ENCODE results near the gene NIF3L1. TPM values are rescaled to one million over a fixed set of nuclear protein-coding genes. Genes with fewer than 3 reads are reported as not detected.
"Not testable (repeated sequence)": the region's sequence is repeated elsewhere in the genome, so short reads cannot be mapped to it uniquely, and the experiment has no call there.

Gene NIF3L1
- total RNA-seq, 1 experiment from 2014 or later, result 87.3 TPM

DNA sequence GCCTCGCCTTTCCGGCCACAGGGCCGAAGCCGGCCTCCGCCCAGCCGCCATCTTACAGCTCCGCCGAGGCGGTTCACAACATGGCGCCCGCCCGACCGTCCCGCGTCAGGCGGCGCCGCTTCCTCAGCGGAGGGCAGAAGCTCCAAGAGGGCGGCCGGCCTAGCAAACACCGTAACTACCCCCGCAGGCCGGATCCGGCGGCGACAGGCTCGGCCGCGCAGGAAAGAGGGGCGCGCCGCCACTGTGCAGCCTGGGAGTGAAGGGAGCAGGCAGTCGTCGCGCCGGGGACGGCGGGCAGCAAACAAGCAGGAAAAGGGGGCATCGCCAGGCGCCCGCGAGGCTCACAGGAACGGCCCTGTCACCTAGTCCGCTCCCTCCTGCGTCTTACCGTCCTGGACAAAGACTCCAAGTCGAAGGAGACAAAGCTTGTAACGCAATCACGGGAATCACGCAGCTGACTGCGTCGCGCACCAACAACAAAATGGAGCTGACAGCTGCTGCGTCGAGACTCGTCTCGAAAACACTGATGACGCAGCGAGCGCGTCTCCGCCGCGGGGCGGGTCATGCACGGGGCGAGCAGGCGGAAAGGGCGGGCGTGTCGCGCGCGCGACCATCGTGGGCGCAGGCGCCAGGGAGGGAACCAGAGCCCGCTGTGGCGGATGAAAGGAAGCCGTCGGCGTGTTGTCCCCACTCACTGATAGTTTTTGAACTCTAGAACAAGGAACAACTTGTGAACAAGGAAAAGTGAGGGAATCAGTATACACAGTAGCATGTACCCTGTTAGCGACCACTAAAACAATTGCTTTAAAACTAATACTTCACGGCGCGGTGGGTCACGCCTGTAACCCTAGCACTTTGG is 24.8 kb upstream of the NIF3L1 start, which contains the start of gene CLK1:
CLK1 (minus strand) TSS at position 483 of the 859 bp plus-strand sequence. CDS start 2,796 bp downstream, outside the sequence.
- in situ Hi-C loops (cut with HindIII; ENCODE audit: low pct_unique_long_range_greater_than_20kb, low sequenced_read_pairs), result no loop called here

DNA sequence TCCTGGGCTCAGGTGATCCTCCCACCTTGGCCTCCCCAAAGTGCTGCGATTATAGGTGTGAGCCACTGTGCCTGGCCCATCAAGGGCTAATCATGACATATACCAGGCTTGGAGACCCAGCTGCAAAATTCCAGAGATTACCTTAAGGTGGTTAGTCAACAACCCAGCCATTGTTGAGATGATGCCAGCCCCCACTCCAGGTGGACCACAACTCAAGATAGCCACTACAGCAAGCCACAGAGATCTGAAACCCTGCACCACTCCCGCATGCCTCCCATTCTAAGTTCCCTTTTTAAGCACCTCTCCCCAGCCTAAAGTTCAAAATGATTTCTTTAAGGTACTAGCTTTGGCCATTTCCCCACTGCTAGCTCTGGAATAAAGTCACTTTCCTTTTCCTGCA is 20.2 kb upstream of the NIF3L1 start:
- DNase-seq (ENCODE audit: low read depth), result no peak
- in situ Hi-C loops (cut with HindIII; ENCODE audit: low pct_unique_long_range_greater_than_20kb, low sequenced_read_pairs), result no loop called here

More for the DNA sequence above, 24.8 kb upstream of the NIF3L1 start, which contains the start of gene CLK1:
- DNase-seq (ENCODE audit: low read depth), result peak; percentile 93

DNA sequence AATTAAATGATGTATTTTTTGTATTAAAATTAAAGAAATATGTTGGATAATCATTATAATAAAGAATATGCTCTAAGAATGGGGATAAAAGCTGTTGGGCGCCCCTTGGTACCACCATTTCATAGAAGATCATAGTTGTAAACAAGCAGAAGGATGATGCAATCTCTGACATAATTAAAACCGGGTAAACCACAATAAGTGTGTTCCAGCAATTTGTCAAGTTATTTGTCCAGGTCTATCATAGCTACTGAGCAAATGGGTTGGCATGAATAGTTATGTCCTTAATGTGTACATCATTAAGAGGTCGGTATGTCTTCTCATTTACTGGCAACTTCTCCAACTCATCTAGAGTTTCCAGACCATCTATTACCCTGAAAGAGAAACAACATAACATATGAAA is 18.0 kb upstream of the NIF3L1 start:
- DNase-seq (ENCODE audit: low read depth), result no peak
- in situ Hi-C loops (cut with HindIII; ENCODE audit: low pct_unique_long_range_greater_than_20kb, low sequenced_read_pairs), result no loop called here

DNA sequence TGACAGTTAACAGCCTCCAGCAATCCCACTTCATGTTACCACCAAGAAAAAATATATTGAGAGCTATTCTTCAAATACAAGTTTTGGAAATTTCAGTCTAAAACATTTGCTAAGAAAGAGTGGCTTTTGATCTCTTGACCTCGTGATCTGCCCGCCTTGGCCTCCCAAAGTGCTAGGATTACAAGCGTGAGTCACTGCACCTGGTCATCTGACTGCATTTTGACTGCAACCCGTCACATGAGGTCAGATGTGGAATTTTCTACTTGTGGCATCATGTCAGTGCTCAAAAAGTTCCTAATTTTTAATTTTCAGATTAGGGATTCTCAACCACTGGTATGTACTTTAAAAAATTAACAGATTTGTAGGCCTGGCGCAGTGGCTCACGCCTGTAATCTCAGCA is 15.6 kb upstream of the NIF3L1 start:
- in situ Hi-C loops (cut with HindIII; ENCODE audit: low pct_unique_long_range_greater_than_20kb, low sequenced_read_pairs), result no loop called here
- DNase-seq (ENCODE audit: low read depth), result no peak

DNA sequence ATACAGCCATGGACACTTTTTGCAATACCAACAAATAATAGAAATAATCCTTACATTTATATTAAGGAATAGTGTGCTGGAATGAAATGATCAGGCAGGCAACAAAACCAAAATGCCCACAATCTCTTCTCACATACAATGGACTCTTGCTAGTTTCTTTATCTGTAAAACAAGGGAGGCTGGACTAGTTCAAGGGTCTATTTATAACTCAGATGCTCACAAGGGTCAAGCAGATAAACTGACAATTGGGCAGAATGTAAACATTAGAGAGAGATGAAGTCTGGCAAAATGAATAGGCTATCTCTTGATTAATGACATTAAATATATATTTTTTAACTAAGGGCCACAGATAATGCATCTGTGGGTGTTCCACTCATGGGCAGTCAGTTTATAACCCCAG is 11.7 kb upstream of the NIF3L1 start:
- in situ Hi-C loops (cut with HindIII; ENCODE audit: low pct_unique_long_range_greater_than_20kb, low sequenced_read_pairs), result no loop called here
- DNase-seq (ENCODE audit: low read depth), result no peak

DNA sequence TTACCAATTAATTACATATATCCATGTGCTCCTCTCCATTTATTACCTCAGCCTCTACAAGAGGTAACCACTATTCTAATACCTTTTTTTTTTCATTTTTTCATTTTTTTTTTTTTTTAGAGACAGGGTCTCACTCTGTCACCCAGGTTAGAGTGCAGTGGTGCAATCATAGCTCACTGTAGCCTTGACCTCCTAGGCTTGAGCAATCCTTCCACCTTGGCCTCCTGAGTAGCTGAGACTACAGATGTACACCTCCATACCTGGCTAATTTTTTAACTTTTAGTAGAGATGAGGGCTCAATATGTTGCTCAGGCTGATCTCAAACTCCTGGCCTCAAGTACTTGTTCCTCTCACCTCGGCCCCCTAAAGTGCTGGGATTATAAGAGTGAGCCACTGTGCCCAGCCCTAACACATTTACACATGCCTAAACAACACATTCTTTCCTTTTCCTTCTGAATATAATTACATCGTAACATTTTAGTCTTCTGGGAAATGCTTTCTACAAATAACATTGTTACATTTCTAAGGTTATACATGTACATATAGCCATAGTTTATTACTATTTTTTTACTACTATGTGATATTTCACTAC is 10.8 kb upstream of the NIF3L1 start:
- in situ Hi-C loops (cut with HindIII; ENCODE audit: low pct_unique_long_range_greater_than_20kb, low sequenced_read_pairs), result no loop called here
- no peak for DNase-seq (ENCODE audit: low read depth)

DNA sequence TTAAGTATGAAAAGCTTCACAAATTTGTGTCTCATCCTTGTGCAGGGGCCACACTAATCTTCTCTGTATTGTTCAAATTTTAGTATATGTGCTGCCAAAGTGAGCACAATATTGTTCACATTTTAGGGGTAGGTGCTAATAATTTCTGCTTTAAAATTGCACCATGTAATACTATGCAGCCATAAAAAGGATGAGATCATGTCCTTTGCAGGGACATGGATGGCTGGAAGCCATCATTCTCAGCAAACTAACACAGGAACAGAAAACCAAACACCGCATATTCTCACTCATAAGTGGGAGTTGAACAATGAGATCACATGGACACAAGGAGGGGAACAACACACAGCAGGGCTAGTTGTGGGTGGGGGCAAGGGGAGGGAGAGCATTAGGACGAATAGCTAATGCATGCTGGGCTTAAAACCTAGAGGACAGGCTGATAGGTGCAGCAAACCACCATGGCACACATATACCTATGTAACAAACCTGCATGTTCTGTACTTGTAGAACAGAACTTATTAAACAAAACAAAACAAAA is 7.4 kb upstream of the NIF3L1 start:
- in situ Hi-C loops (cut with HindIII; ENCODE audit: low pct_unique_long_range_greater_than_20kb, low sequenced_read_pairs); DNase-seq (ENCODE audit: low read depth): not testable (repeated sequence)

DNA sequence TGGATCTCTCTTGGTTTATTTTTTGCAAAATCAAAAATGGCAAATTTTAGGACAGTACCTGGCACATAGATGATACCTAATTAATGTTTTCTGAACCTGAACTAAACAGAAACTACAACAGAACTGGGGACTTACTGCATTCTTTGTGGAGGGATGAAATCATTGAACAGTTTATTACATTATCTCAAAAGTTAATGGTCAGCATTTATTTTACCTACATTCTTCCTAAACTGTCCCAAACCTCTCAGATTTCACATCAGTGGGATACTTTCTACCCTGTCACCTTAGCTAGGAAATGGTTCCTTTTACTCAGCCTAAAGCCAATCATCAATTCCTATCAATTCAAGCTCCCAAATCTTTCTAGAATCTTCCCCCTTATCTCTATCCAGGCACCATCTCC is 10.3 kb downstream of the NIF3L1 start:
- in situ Hi-C loops (cut with HindIII; ENCODE audit: low pct_unique_long_range_greater_than_20kb, low sequenced_read_pairs), result no loop called here
- no peak for DNase-seq (ENCODE audit: low read depth)

DNA sequence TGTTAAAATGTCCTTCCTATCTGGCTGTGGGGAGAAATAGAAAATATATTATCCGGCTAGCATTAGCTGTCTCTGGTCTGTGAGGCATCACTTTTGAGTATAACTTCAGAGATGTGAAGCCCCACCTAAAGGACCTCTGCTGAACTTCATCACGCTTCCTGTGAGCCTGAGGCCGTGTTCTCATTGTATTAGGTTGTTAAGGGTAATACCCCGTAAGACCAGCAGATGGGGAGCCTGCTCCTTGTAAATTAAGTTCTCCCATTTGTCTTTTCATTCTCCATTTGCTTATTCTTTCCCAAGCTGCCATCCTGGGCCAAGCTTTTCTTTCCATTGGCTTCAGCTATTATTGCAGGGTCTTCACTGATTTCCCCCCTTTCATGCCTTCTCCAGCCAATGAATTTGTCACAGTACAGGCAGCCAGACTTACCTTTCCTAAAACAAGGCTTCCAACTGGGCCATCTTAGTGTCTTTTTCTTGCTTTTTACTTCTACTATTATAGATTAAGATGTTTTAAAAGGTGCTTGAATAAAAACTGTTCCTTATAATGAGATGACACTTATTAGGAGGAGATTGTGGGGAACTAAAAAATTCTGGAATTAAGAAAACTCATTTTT is 12.4 kb downstream of the NIF3L1 start:
- in situ Hi-C loops (cut with HindIII; ENCODE audit: low pct_unique_long_range_greater_than_20kb, low sequenced_read_pairs), result no loop called here
- DNase-seq (ENCODE audit: low read depth), result peak; percentile 85

DNA sequence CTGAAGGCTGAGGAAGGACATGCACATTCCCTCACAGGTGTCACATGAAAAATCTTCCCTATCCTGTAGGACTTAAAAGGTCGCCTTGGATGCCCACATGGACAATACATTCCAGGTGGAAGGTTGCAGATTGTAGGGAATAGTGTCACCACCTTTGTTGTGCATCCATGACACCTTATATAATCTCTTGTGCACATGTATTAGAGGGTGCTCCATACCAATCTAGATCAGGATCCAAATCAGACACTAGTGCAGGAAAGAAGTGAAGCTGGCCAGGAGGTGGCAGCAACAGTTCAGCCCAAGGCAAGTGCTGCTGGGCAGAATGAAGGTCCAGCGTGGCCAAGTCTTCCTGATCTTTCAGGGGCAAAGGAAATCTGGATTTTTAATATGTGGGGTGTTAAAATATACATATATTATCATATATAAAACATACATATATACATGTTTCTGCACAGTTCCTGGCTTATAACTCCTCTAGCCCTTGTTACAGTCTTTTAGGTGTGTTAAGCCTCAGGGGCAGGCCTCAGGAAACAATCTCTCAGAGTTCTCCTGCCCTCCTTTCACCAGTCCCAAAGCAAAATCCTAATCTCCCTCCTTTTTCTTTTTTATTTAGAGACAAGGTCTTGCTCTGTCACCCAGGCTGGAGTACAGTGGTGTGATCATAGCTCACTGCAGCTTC is 16.6 kb downstream of the NIF3L1 start:
- in situ Hi-C loops (cut with HindIII; ENCODE audit: low pct_unique_long_range_greater_than_20kb, low sequenced_read_pairs), result no loop called here
- peak; percentile 65 for DNase-seq (ENCODE audit: low read depth)

DNA sequence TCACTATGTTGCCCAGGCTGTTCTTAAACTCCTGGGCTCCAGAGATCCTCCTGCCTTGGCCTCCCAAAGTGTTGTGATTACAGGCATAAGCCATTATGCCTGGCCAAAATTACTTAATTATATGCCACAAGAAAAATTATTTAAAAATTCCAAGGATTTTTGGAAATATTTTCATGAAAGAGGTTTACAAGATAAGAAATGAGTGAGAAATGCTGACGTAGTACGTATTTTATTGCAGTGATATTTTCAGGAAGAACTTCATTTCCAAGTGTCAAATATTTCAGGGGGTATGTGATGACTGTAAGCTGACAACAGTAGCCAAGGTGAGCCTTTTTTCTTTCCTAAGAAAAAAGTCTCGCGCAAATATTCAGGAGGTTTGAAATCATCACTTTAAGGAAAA is 20.8 kb downstream of the NIF3L1 start:
- in situ Hi-C loops (cut with HindIII; ENCODE audit: low pct_unique_long_range_greater_than_20kb, low sequenced_read_pairs), result no loop called here
- DNase-seq (ENCODE audit: low read depth), result no peak

DNA sequence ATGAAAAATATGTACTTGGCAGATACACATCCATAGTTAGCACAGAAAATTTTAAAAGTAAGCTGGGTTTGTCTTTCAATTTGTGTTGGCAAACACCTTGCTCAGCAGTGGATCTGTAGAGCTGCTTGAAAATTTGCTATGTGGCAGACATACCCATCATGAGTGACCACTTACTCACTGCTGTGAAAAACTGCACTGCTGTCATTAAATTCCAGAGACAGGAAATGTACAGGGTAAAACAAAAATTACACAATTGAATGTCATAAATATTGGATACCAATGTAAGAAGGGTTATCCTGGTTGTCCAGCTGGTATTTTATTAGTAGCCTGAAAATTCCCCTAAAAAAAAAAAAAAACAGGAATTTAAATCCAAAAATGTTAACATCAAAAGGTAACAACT is 24.5 kb downstream of the NIF3L1 start:
- in situ Hi-C loops (cut with HindIII; ENCODE audit: low pct_unique_long_range_greater_than_20kb, low sequenced_read_pairs), result no loop called here

DNA sequence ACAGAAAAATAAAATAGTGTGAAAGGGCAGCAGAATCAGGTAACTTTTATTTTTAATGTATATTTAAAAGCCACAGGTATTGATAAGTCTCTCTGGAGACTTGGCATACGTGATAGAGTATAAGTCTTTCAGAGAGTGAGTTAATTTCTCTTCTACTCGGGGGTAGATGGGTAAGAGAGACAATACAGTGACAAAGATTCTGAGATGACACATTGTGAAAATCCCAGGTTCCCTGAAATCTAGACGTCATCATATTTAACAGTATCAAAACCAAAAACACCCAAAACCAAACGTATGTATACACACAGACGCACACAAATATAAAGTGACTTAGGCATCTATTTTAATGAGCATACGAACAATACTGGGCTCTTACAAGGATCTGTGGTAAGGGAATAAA is 33.3 kb downstream of the NIF3L1 start:
- in situ Hi-C loops (cut with HindIII; ENCODE audit: low pct_unique_long_range_greater_than_20kb, low sequenced_read_pairs), result no loop called here

More for the DNA sequence above, 24.5 kb downstream of the NIF3L1 start:
- no peak for DNase-seq (ENCODE audit: low read depth)

DNA sequence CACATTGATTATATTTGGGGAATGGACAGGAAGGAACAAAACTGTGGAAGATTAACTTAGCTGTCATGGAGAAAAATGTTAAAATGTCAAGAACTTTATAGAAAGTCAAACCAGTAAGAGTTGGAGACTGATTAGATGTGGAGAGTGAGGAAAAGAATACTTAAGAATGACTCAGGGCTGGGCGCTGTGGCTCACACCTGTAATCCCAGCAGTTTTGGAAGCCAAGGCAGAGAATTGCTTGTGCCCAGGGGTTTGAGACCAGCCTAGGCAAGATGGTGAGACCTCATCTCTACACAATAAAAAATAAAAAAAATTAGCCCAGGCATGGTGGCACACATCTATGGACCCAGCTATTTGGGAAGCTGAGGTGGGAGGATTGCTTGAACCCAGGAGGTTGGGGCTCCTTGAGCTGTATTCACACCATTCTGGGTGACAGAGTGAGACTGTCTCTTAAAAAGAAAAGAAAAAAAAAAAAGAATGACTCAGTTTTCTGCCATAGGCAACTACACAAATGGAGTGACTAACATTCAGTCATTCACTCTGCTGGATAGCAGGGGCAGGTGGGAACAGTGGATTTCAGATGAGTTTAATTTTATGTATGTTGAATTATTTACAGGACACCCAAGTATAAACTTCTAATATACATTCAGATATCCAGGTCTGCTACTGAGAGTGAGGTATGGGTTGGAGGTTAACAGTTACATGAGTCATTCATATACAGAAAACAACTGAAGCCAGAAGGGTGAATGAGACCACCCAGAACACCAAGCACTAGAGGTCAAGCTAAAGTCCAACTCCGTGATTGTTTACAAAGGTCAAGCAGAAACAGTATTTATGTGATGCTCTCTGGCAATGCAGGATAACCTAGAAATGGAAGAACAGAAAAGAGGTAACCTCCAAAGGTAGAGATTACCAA is 40.4 kb downstream of the NIF3L1 start:
- in situ Hi-C loops (cut with HindIII; ENCODE audit: low pct_unique_long_range_greater_than_20kb, low sequenced_read_pairs), result no loop called here
- peak; percentile 41 for DNase-seq (ENCODE audit: low read depth)

More for the DNA sequence above, 33.3 kb downstream of the NIF3L1 start:
- no peak for DNase-seq (ENCODE audit: low read depth)

DNA sequence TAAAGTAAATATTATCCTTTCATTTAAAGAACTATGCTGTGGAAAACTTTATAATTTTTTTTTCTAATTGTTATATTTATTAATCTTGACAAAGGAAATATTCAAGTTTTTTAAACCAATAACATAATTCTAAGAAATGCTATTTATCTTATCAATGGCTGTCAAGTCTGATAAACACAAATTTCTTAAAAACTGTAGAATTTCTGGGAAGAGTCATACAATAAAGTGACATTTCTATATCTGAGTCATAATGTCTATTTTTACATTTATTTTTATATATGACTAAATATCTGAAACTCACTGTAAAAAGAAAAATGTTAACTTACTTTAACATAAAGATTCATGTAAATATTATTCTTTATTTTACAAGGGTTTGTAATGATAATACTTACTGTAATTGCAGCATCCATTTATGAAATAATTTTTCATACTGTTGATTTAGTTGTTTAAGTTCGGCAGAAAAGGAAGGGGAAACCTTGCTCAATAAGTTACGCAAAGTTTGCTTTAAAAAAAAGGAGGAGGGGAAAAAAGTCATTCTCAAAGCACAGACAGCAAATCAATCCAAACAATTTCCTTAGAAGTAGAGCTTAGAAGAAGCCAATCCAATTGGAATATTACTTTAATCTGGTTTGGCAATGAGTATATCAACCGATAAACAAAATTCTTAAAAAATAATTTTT is 41.9 kb downstream of the NIF3L1 start:
- in situ Hi-C loops (cut with HindIII; ENCODE audit: low pct_unique_long_range_greater_than_20kb, low sequenced_read_pairs), result no loop called here
- no peak for DNase-seq (ENCODE audit: low read depth)

DNA sequence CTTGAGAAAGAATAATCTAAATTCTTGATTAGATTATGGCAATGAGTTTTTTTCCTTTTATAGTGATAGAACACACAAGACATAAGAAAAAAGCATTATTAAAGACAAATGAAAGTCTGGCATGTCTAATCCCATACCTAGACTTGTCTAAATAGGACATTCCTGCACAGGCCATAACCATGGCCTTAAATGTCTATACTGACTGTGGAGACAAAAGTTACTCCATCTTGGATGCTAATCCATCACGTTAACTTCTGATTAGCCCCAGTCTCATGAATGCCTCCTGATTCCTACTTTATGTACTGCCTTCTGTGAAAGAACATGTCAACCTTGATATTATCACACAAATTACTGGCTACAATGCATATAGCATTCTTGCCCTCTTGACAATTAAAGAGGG is 50.7 kb downstream of the NIF3L1 start:
- no peak for DNase-seq (ENCODE audit: low read depth)
- in situ Hi-C loops (cut with HindIII; ENCODE audit: low pct_unique_long_range_greater_than_20kb, low sequenced_read_pairs), result no loop called here

DNA sequence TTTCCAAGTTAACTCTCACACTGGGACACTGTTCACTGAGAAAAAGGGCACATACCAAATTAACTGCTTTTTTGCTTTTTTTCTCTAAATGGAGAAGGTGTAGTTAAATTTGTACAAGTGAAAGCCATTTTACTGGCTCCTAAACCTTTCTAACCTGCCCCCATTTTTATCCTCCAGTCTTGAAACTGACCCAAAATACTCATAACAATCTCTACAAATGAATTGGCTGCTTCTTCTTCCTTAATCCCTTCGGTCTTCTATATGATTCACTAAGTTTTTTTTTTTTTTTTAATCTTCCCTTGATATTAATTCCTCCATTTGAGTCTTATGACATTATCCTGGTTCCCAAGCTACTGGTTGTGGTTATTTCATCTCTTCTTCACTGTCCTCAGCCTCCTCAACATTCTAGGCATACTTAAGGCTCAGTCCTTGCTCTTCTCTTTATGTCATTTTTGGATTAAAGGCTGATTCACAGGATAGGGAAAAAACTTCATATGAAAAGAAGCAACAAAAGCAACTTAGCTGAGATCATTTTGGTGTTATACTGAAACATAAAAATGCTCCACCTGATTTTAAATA is 54.4 kb downstream of the NIF3L1 start:
- in situ Hi-C loops (cut with HindIII; ENCODE audit: low pct_unique_long_range_greater_than_20kb, low sequenced_read_pairs), result no loop called here
- no peak for DNase-seq (ENCODE audit: low read depth)
